Uterus (tissue), 2 donors: Measurements from ENCODE around the gene INPP5D.

Source experiments
- POLR2A ChIP-seq, 2 donors: fragments of 450-650 bp; IDR thresholded peaks; one replicate each; pipeline ENCODE4 v1.6.1; 2016; ENCODE audit warnings: antibody characterized with exemption in 2 of 2, mild to moderate bottlenecking in 1 of 2, moderate library complexity in 1 of 2
- TF ChIP-seq, protein P1 (sequence below), 4 experiments: fragments of 200-600 bp in 2 of 4; fragments of 450-650 bp in 2 of 4; sonication (generic) in 2 of 4; IDR thresholded peaks; one replicate each; pipeline ENCODE4 v1.5.1; 2016 to 2019; ENCODE audit warnings: antibody characterized with exemption in 4 of 4, mild to moderate bottlenecking in 2 of 4, moderate library complexity in 1 of 4

DNA sequence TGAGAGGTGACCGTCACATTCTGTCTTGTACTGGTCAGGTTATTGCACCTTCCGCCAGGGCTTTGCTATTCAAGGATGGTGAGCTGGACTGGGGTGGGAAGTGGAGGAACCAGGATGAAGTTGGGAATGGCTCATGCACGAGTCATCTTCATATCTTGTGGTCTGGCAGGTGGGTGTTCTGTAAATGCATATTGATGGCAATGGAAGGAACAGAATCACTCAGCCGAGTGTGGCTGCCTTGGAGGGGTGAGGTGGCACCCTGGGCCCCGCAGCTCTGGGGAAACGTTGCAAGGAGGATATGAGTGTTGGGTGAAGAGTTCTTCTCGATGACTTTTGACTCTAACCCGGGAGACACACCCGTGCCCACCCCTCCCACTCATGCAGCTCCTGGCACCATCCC is 26.5 kb upstream of the INPP5D start:
- TF ChIP-seq, protein P1, sequence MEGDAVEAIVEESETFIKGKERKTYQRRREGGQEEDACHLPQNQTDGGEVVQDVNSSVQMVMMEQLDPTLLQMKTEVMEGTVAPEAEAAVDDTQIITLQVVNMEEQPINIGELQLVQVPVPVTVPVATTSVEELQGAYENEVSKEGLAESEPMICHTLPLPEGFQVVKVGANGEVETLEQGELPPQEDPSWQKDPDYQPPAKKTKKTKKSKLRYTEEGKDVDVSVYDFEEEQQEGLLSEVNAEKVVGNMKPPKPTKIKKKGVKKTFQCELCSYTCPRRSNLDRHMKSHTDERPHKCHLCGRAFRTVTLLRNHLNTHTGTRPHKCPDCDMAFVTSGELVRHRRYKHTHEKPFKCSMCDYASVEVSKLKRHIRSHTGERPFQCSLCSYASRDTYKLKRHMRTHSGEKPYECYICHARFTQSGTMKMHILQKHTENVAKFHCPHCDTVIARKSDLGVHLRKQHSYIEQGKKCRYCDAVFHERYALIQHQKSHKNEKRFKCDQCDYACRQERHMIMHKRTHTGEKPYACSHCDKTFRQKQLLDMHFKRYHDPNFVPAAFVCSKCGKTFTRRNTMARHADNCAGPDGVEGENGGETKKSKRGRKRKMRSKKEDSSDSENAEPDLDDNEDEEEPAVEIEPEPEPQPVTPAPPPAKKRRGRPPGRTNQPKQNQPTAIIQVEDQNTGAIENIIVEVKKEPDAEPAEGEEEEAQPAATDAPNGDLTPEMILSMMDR (IDR thresholded peaks at IDR 0.05) = no peak
- TF ChIP-seq POLR2A (IDR thresholded peaks at IDR 0.05) = no peak
